Subcutaneous adipose tissue (tissue), 4 donors: ENCODE measurements around the gene CCL22. TPM values are rescaled to one million over a fixed set of nuclear protein-coding genes. Genes with fewer than 3 reads are reported as not detected.

Experiments
- small RNA-seq: library from RNA; depleted of rRNA; stranded (forward); fragments of <200 nt; gene quantifications from one replicate; pipeline ENCODE3, GENCODE V24; 2016
- total RNA-seq, 4 donors: library from RNA; depleted of rRNA; stranded (reverse); fragments of >200 nt; gene quantifications; one replicate each; pipeline ENCODE4 v1.1.0, GENCODE V29; 2016

Gene CCL22
- total RNA-seq, 4 donors from 2014 or later: 0.33 to 3.9 TPM; not detected in 2

Small RNA genes lying within 50 kb of the gene (small RNA-seq; reads per million reads assigned to genes)
- not detected for gene AC108081.1

Other genes with a start within 250 kb of the CCL22 start
- gene PSME3IP1, start 172.7 kb upstream of the CCL22 start, total RNA-seq: 10 to 100 TPM; 51.8 to 64.5 (median 53.9) TPM
- 10 to 100 TPM; 28.8 to 38.1 (median 32.1) TPM for gene RSPRY1, start 172.5 kb upstream of the CCL22 start, total RNA-seq
- 10 to 100 TPM; 48.8 to 94.1 (median 59.6) TPM for gene ARL2BP, start 113.5 kb upstream of the CCL22 start, total RNA-seq
- 1 to 10 TPM in 3 of 4 donors, under 1 TPM in 1; 0.51 to 3.0 (median 2.2) TPM for gene PLLP, start 74.1 kb upstream of the CCL22 start, total RNA-seq
- gene CX3CL1, start 13.7 kb downstream of the CCL22 start, total RNA-seq: 10 to 100 TPM in 1 of 4 donors, 1 to 10 TPM in 3; 4.7 to 25.4 (median 6.2) TPM
- not detected for gene CCL17, start 46.0 kb downstream of the CCL22 start, total RNA-seq
- 10 to 100 TPM; 18.5 to 36.7 (median 20.6) TPM for gene CIAPIN1, start 88.6 kb downstream of the CCL22 start, total RNA-seq
- gene COQ9, start 88.7 kb downstream of the CCL22 start, total RNA-seq: 10 to 100 TPM; 23.5 to 49.5 (median 30.1) TPM
- gene POLR2C, start 103.9 kb downstream of the CCL22 start, total RNA-seq: 10 to 100 TPM; 66.9 to 77.7 (median 67.6) TPM
- gene DOK4, start 127.7 kb downstream of the CCL22 start, total RNA-seq: 10 to 100 TPM in 1 of 4 donors, 1 to 10 TPM in 3; 3.6 to 12.8 (median 7.3) TPM
- gene CCDC102A, start 177.8 kb downstream of the CCL22 start, total RNA-seq: 1 to 10 TPM; 5.5 to 7.0 (median 6.2) TPM
- gene ADGRG5, start 183.9 kb downstream of the CCL22 start, total RNA-seq: under 1 TPM in 1 of 4 donors, not detected in 3; 0.51 TPM